MCF 10A (cell line): Measurements from ENCODE around the gene ORM2. TPM values are rescaled to one million over a fixed set of nuclear protein-coding genes. Genes with fewer than 3 reads are reported as not detected.
A peak's percentile ranks its signal among the peaks of the same experiment; 100 is the strongest.
"Not testable (repeated sequence)": the region's sequence is repeated elsewhere in the genome, so short reads cannot be mapped to it uniquely, and the experiment has no call there.

ENCODE experiments used
- BruUV-seq: library from RNA; stranded (reverse); fragments of 400-500 nt; replicated peaks from 2 replicates; lab custom pipeline; 2021; lab: Mats Ljungman, UMichigan
- CTCF ChIA-PET: fragments of 300-600 bp; sonication (Branson Sonifier 250); formaldehyde crosslinking; extraction: SDS; loops from one replicate; lab custom pipeline; 2021; ENCODE audit warnings: antibody characterized with exemption, inconsistent platforms; lab: Yijun Ruan, JAX
- POLR2A ChIA-PET: fragments of 300-600, 350-650 bp; sonication (Branson Sonifier 250); formaldehyde crosslinking; extraction: SDS; loops from one replicate; lab custom pipeline; 2020; ENCODE audit warnings: antibody characterized with exemption, inconsistent platforms; lab: Yijun Ruan, JAX
- DNase-seq: peaks from one replicate; pipeline ENCODE4 v3.0.0-alpha.2; 2018; ENCODE audit not compliant: unreplicated experiment
- H3K27ac Mint-ChIP-seq: one replicate; pipeline ENCODE4 v1.8.0; 2022; ENCODE audit warnings: mild to moderate bottlenecking, low read depth, mixed read lengths; ENCODE audit not compliant: unreplicated experiment
- H3K27me3 Mint-ChIP-seq: one replicate; pipeline ENCODE4 v1.8.0; 2022; ENCODE audit warnings: mixed read lengths; ENCODE audit not compliant: insufficient read depth, unreplicated experiment
- H3K36me3 Mint-ChIP-seq: one replicate; pipeline ENCODE4 v1.8.0; 2022; ENCODE audit warnings: mild to moderate bottlenecking, moderate library complexity, mixed read lengths; ENCODE audit not compliant: insufficient read depth, unreplicated experiment
- H3K4me1 Mint-ChIP-seq: one replicate; pipeline ENCODE4 v1.8.0; 2022; ENCODE audit warnings: mixed read lengths; ENCODE audit not compliant: insufficient read depth, unreplicated experiment
- H3K4me3 Mint-ChIP-seq: one replicate; pipeline ENCODE4 v1.8.0; 2022; ENCODE audit warnings: mild to moderate bottlenecking, moderate library complexity, mixed read lengths; ENCODE audit not compliant: unreplicated experiment
- H3K9me3 Mint-ChIP-seq: one replicate; pipeline ENCODE4 v1.8.0; 2022; ENCODE audit warnings: mixed read lengths; ENCODE audit not compliant: unreplicated experiment
- intact Hi-C: fragments of 100-400 bp; cut with micrococcal nuclease; formaldehyde crosslinking; loops from 2 replicates; pipeline ENCODE4 v1.14.1; 2022
- total RNA-seq: library from RNA; stranded (reverse); gene quantifications from 2 replicates; pipeline ENCODE4 v1.2.3, GENCODE V29; 2022
- TF ChIP-seq, protein P1 (sequence below): fragments of 200-600 bp; IDR thresholded peaks from one replicate; pipeline ENCODE4 v1.8.0; 2022; ENCODE audit warnings: antibody characterized with exemption, mild to moderate bottlenecking; ENCODE audit not compliant: unreplicated experiment

The ORM2 gene
- total RNA-seq, 1 experiment from 2014 or later: not detected

GRCh38 chr9:114317665-114318357 is 11.9 kb upstream of the ORM2 start:
- TF ChIP-seq, protein P1, sequence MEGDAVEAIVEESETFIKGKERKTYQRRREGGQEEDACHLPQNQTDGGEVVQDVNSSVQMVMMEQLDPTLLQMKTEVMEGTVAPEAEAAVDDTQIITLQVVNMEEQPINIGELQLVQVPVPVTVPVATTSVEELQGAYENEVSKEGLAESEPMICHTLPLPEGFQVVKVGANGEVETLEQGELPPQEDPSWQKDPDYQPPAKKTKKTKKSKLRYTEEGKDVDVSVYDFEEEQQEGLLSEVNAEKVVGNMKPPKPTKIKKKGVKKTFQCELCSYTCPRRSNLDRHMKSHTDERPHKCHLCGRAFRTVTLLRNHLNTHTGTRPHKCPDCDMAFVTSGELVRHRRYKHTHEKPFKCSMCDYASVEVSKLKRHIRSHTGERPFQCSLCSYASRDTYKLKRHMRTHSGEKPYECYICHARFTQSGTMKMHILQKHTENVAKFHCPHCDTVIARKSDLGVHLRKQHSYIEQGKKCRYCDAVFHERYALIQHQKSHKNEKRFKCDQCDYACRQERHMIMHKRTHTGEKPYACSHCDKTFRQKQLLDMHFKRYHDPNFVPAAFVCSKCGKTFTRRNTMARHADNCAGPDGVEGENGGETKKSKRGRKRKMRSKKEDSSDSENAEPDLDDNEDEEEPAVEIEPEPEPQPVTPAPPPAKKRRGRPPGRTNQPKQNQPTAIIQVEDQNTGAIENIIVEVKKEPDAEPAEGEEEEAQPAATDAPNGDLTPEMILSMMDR: no peak
- BruUV-seq: no TSS peak
- peak; percentile 59 for DNase-seq
- Mint-ChIP-seq H3K4me3 (no peak overlapping the region), H3K36me3 (no peaks in the 10 kb centered on the region), H3K27ac (peak overlapping the region; percentile 42), H3K27me3 (no peaks in the 10 kb centered on the region), H3K4me1 (peaks cover 13% of the 10 kb centered on the region), H3K9me3 (no peaks in the 10 kb centered on the region)
- POLR2A ChIA-PET: no interaction called here
- intact Hi-C loops: no loop called here
- CTCF ChIA-PET: interaction anchor here (0.7 to 1.0 kb wide), 2 partner anchors 163 to 205 kb away, joined by 3 read pairs; partner anchors contain the start of gene COL27A1

DNA sequence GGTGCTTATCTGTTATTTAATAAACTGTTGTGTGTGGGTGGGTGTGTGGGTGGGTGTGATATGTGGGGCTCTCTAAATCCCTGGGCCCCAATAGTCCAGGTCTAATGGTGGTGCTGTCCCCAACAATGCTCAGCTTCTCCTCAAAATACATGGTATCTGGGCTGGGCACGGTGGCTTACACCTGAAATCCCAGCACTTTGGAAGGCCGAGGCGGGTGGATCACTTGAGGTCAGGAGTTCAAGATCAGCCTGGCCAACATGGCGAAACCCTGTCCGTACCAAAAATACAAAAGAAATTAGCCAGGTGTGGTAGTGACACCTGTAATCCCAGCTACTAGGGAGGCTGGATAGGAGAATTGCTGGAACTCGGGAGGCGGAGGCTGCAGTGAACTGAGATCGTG is 11.3 kb upstream of the ORM2 start:
- DNase-seq: no peak
- ChIA-PET CTCF (no interaction called here), POLR2A (no interaction called here)
- no peak overlapping the region for H3K4me3 Mint-ChIP-seq
- peaks cover 13% of the 10 kb centered on the region for H3K4me1 Mint-ChIP-seq
- H3K36me3 Mint-ChIP-seq: no peaks in the 10 kb centered on the region
- TF ChIP-seq, protein P1: no peak
- intact Hi-C loops: no loop called here
- no peaks in the 10 kb centered on the region for H3K9me3 Mint-ChIP-seq
- H3K27ac Mint-ChIP-seq: peak overlapping the region; percentile 42
- no TSS peak for BruUV-seq
- no peaks in the 10 kb centered on the region for H3K27me3 Mint-ChIP-seq

DNA sequence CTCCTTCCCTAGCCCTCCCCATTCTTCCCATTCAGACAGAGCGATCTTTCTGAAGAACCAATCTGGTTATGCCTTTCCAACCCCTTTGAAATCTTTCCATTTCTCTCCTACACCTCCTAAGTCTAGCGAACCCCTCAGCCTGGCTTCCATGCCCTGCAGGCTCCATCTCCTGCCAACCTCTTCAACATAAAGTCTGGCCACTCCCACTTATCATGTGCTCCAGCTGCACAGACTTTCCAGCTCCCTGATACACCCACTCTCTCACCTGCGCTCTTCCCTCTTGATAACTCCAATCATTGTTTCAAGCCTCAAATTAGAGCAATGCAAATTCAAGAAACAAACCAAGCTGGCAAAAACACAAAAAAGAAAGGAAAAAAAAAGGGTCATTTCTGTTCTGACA is 10.5 kb upstream of the ORM2 start:
- peaks cover 13% of the 10 kb centered on the region for H3K4me1 Mint-ChIP-seq
- POLR2A ChIA-PET: interaction anchor here (0.8 kb wide), 1 partner anchor 188 kb away, joined by 3 read pairs; no protein-coding TSS in a partner anchor
- no peak overlapping the region for H3K4me3 Mint-ChIP-seq
- H3K27me3 Mint-ChIP-seq: no peaks in the 10 kb centered on the region
- no TSS peak for BruUV-seq
- H3K9me3 Mint-ChIP-seq: no peaks in the 10 kb centered on the region
- H3K27ac Mint-ChIP-seq: no peak overlapping the region
- no peak for DNase-seq
- TF ChIP-seq, protein P1: no peak
- no peaks in the 10 kb centered on the region for H3K36me3 Mint-ChIP-seq
- CTCF ChIA-PET: interaction anchor here (0.7 to 1.0 kb wide), 2 partner anchors 168 to 833 kb away, joined by 4 read pairs; no protein-coding TSS in a partner anchor
- intact Hi-C loops: no loop called here

DNA sequence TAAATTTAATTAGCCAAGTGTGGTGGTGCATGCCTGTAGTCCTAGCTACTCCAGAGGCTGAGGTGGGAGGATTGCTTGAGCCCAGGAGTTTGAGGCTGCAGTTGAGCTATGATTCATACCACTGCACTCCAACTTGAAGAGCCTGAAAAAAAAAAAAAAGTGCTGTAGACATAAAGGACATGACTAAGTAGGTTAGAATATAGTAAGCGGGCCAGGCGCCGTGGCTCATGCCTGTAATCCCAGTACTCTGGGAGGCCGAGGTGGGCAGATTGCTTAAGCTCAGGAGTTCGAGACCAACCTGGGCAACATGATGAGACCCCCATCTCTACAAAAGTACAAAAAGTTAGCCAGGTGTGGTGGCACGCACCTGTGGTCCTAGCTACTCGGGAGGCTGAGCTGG is 9.0 kb upstream of the ORM2 start:
- H3K4me3 Mint-ChIP-seq, H3K9me3 Mint-ChIP-seq, H3K27ac Mint-ChIP-seq, H3K27me3 Mint-ChIP-seq, BruUV-seq, intact Hi-C loops, H3K36me3 Mint-ChIP-seq: not testable (repeated sequence)
- DNase-seq: peak; percentile 34
- ChIA-PET POLR2A (interaction anchor here (0.6 kb wide), 1 partner anchor 161 kb away, joined by 3 read pairs; no protein-coding TSS in a partner anchor), CTCF (interaction anchor here (0.6 to 1.0 kb wide), 3 partner anchors 115 to 238 kb away, joined by 3 read pairs; no protein-coding TSS in a partner anchor)
- H3K4me1 Mint-ChIP-seq: peaks cover 13% of the 10 kb centered on the region
